HG02870 (cell line): ENCODE measurements around the gene DSCAM.

Experiments used
- ATAC-seq: cut with Tn5 transposase; IDR thresholded peaks from one replicate; pipeline ENCODE4 v1.9.1; 2021; ENCODE audit warnings: mild to moderate bottlenecking, moderate library complexity; ENCODE audit not compliant: unreplicated experiment

DSCAM gene

GRCh38 chr21:40788635-40789034 lies 58.3 kb downstream of the DSCAM start:
- ATAC-seq: no peak

GRCh38 chr21:40783404-40783803 lies 63.6 kb downstream of the DSCAM start:
- ATAC-seq: no peak

- no peak for ATAC-seq
Measured at GRCh38 chr21:40770435-40771055, 76.4 kb downstream of the DSCAM start.

- no peak for ATAC-seq
Measured at GRCh38 chr21:40769231-40769630, 77.7 kb downstream of the DSCAM start.

- ATAC-seq: no peak
Measured at GRCh38 chr21:40768056-40768455, 78.9 kb downstream of the DSCAM start.

GRCh38 chr21:40766381-40766780 lies 80.6 kb downstream of the DSCAM start:
- no peak for ATAC-seq

GRCh38 chr21:40765811-40766210 lies 81.1 kb downstream of the DSCAM start:
- no peak for ATAC-seq

GRCh38 chr21:40760821-40761220 lies 86.1 kb downstream of the DSCAM start:
- ATAC-seq: no peak

- ATAC-seq: no peak
Measured at GRCh38 chr21:40759061-40759460, 87.9 kb downstream of the DSCAM start.

- ATAC-seq: no peak
Measured at GRCh38 chr21:40757366-40757765, 89.6 kb downstream of the DSCAM start.

- ATAC-seq: no peak
Measured at GRCh38 chr21:40754466-40754865, 92.5 kb downstream of the DSCAM start.

GRCh38 chr21:40753756-40754155 lies 93.2 kb downstream of the DSCAM start:
- no peak for ATAC-seq

GRCh38 chr21:40752125-40752524 lies 94.8 kb downstream of the DSCAM start:
- ATAC-seq: no peak

- ATAC-seq: no peak
Measured at GRCh38 chr21:40751221-40751620, 95.7 kb downstream of the DSCAM start.

- no peak for ATAC-seq
Measured at GRCh38 chr21:40736145-40736544, 110.8 kb downstream of the DSCAM start.

GRCh38 chr21:40733024-40733397 lies 113.9 kb downstream of the DSCAM start:
- ATAC-seq: no peak

GRCh38 chr21:40732253-40733023 lies 114.5 kb downstream of the DSCAM start:
- ATAC-seq: no peak

GRCh38 chr21:40731206-40731605 lies 115.8 kb downstream of the DSCAM start:
- ATAC-seq: no peak

GRCh38 chr21:40730426-40730800 lies 116.5 kb downstream of the DSCAM start:
- no peak for ATAC-seq

- no peak for ATAC-seq
Measured at GRCh38 chr21:40729761-40730425, 117.1 kb downstream of the DSCAM start.

GRCh38 chr21:40723966-40724365 lies 123.0 kb downstream of the DSCAM start:
- ATAC-seq: no peak

GRCh38 chr21:40723317-40723716 lies 123.6 kb downstream of the DSCAM start:
- no peak for ATAC-seq
